Panc1 (cell line): Measurements from ENCODE around the gene BTBD9. TPM values are rescaled to one million over a fixed set of nuclear protein-coding genes. Genes with fewer than 3 reads are reported as not detected.

Source experiments
- ATAC-seq: fragments of 200-7000 bp; cut with Tn5 transposase; 2 replicates; pipeline ENCODE4 v1.9.1; 2020; ENCODE audit warnings: mild to moderate bottlenecking, moderate library complexity
- BruUV-seq: library from RNA; stranded (reverse); fragments of 400-500 nt; replicated peaks from 2 replicates; lab custom pipeline; 2021; lab: Mats Ljungman, UMichigan
- CTCF ChIA-PET: fragments of 300-600 bp; sonication (Branson Sonifier 250); formaldehyde crosslinking; loops from one replicate; lab custom pipeline; 2022; ENCODE audit warnings: antibody characterized with exemption; lab: Charles Lee
- POLR2A ChIA-PET: fragments of 300-600 bp; sonication (Branson Sonifier 250); formaldehyde crosslinking; loops from one replicate; lab custom pipeline; 2022; ENCODE audit warnings: antibody characterized with exemption; lab: Charles Lee
- DNase-seq: peaks from one replicate; pipeline ENCODE4 v3.0.0-alpha.2; 2010; ENCODE audit warnings: low read depth, low spot score
- H3K27ac ChIP-seq: 2 replicates; pipeline ENCODE4 v1.5.1; 2011; ENCODE audit warnings: mild to moderate bottlenecking, low read length, inconsistent platforms
- H3K27me3 ChIP-seq: fragments of 200-500 bp; sonication (Bioruptor generic); 2 replicates; pipeline ENCODE4 v1.6.0; 2014; ENCODE audit warnings: low read length, inconsistent platforms; ENCODE audit not compliant: control insufficient read depth, insufficient read depth
- H3K36me3 ChIP-seq: fragments of 200-500 bp; sonication (Bioruptor generic); 2 replicates; pipeline ENCODE4 v1.5.1; 2014; ENCODE audit warnings: inconsistent platforms, mild to moderate bottlenecking, low read length, moderate library complexity; ENCODE audit not compliant: control insufficient read depth, insufficient read depth
- H3K4me1 ChIP-seq: 2 replicates; pipeline ENCODE4 v1.5.1; 2011; ENCODE audit warnings: inconsistent platforms, mild to moderate bottlenecking, low read length, moderate library complexity; ENCODE audit not compliant: control insufficient read depth, insufficient read depth
- H3K4me3 ChIP-seq, 2 experiments: 2 replicates each; pipeline ENCODE4 v1.5.1; 2011 to 2012; ENCODE audit warnings: low read depth in 2 of 2, low read length in 2 of 2, mild to moderate bottlenecking in 2 of 2, inconsistent platforms in 1 of 2, moderate library complexity in 1 of 2
- H3K9me3 ChIP-seq: fragments of 200-500 bp; sonication (Bioruptor generic); 2 replicates; pipeline ENCODE4 v1.5.1; 2014; ENCODE audit warnings: low read depth, mild to moderate bottlenecking, inconsistent platforms, low read length, moderate library complexity; ENCODE audit not compliant: control insufficient read depth, insufficient read depth
- POLR2AphosphoS5 ChIP-seq: IDR thresholded peaks from 2 replicates; pipeline ENCODE4 v1.6.1; 2012; ENCODE audit warnings: mild to moderate bottlenecking, low read depth, low read length, moderate library complexity
- SIN3A ChIP-seq: IDR thresholded peaks from 2 replicates; pipeline ENCODE4 v1.6.1; 2012; ENCODE audit warnings: low read depth, mild to moderate bottlenecking, low read length, moderate library complexity, borderline replicate concordance; ENCODE audit not compliant: insufficient read depth
- TCF7L2 ChIP-seq: IDR thresholded peaks from 2 replicates; pipeline ENCODE4 v1.6.1; 2011; ENCODE audit warnings: mild to moderate bottlenecking, low read depth, low read length, inconsistent platforms
- in situ Hi-C: cut with HindIII; loops from 2 replicates; pipeline ENCODE4 v1.10.0; 2016; ENCODE audit warnings: low sequenced_read_pairs, low pct_unique_long_range_greater_than_20kb
- intact Hi-C: fragments of 100-400 bp; cut with micrococcal nuclease; formaldehyde crosslinking; loops from one replicate; pipeline ENCODE4 v1.10.0; 2022; ENCODE audit not compliant: unreplicated experiment
- total RNA-seq: library from RNA; stranded (reverse); gene quantifications from one replicate; pipeline ENCODE4 v1.2.1, GENCODE V29; 2021; ENCODE audit not compliant: unreplicated experiment
- TF ChIP-seq, protein P1 (sequence below), 2 experiments: IDR thresholded peaks; 2 replicates each; pipeline ENCODE4 v1.6.1; 2011 to 2012; ENCODE audit warnings: low read depth in 2 of 2, control low read depth in 1 of 2, low read length in 1 of 2, mild to moderate bottlenecking in 1 of 2, moderate library complexity in 1 of 2; ENCODE audit not compliant: insufficient read depth in 1 of 2
- TF ChIP-seq, protein P2 (sequence below): fragments of 450-650 bp; IDR thresholded peaks from 2 replicates; pipeline ENCODE4 v1.5.1; 2017; ENCODE audit warnings: mild to moderate bottlenecking

Gene BTBD9
- total RNA-seq, 1 experiment from 2014 or later: 12.8 TPM

DNA sequence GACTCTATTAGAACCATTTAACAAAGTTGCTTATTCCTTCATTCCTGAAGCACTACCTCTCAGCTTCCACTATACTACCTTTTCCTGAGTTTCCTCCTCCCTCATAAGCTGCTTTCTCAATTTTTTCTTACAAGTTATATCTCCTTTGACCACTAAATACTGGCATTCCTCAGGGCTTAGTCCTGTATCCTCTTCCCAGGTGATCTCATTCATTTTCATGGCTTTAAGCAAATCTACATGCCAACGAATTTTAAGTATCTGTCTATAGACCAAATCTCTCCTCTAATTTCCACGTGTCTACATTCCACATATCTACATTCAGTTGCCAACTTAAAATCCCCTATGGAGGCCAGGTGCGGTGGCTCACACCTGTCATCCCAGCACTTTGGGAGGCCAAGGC lies 134.7 kb downstream of the BTBD9 start:
- H3K27ac ChIP-seq: no peak overlapping the region
- in situ Hi-C loops: no loop called here
- ChIA-PET POLR2A (no interaction called here), CTCF (no interaction called here)
- intact Hi-C loops: no loop called here
- no peak for DNase-seq
- BruUV-seq: no TSS peak
- no peak overlapping the region for H3K4me3 ChIP-seq
- TF ChIP-seq, protein P1, sequence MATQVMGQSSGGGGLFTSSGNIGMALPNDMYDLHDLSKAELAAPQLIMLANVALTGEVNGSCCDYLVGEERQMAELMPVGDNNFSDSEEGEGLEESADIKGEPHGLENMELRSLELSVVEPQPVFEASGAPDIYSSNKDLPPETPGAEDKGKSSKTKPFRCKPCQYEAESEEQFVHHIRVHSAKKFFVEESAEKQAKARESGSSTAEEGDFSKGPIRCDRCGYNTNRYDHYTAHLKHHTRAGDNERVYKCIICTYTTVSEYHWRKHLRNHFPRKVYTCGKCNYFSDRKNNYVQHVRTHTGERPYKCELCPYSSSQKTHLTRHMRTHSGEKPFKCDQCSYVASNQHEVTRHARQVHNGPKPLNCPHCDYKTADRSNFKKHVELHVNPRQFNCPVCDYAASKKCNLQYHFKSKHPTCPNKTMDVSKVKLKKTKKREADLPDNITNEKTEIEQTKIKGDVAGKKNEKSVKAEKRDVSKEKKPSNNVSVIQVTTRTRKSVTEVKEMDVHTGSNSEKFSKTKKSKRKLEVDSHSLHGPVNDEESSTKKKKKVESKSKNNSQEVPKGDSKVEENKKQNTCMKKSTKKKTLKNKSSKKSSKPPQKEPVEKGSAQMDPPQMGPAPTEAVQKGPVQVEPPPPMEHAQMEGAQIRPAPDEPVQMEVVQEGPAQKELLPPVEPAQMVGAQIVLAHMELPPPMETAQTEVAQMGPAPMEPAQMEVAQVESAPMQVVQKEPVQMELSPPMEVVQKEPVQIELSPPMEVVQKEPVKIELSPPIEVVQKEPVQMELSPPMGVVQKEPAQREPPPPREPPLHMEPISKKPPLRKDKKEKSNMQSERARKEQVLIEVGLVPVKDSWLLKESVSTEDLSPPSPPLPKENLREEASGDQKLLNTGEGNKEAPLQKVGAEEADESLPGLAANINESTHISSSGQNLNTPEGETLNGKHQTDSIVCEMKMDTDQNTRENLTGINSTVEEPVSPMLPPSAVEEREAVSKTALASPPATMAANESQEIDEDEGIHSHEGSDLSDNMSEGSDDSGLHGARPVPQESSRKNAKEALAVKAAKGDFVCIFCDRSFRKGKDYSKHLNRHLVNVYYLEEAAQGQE (IDR thresholded peaks at IDR 0.05; ENCODE audit: insufficient read depth in 1 of 2, low read depth in 2 of 2, low read length in 1 of 2): no peak
- no peak for TF ChIP-seq SIN3A
- TF ChIP-seq, protein P2, sequence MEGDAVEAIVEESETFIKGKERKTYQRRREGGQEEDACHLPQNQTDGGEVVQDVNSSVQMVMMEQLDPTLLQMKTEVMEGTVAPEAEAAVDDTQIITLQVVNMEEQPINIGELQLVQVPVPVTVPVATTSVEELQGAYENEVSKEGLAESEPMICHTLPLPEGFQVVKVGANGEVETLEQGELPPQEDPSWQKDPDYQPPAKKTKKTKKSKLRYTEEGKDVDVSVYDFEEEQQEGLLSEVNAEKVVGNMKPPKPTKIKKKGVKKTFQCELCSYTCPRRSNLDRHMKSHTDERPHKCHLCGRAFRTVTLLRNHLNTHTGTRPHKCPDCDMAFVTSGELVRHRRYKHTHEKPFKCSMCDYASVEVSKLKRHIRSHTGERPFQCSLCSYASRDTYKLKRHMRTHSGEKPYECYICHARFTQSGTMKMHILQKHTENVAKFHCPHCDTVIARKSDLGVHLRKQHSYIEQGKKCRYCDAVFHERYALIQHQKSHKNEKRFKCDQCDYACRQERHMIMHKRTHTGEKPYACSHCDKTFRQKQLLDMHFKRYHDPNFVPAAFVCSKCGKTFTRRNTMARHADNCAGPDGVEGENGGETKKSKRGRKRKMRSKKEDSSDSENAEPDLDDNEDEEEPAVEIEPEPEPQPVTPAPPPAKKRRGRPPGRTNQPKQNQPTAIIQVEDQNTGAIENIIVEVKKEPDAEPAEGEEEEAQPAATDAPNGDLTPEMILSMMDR: no peak
- no peak for ATAC-seq
- H3K4me1 ChIP-seq: no peaks in the 10 kb centered on the region
- H3K9me3 ChIP-seq: no peaks in the 10 kb centered on the region
- no peaks in the 10 kb centered on the region for H3K36me3 ChIP-seq
- H3K27me3 ChIP-seq: no peaks in the 10 kb centered on the region

DNA sequence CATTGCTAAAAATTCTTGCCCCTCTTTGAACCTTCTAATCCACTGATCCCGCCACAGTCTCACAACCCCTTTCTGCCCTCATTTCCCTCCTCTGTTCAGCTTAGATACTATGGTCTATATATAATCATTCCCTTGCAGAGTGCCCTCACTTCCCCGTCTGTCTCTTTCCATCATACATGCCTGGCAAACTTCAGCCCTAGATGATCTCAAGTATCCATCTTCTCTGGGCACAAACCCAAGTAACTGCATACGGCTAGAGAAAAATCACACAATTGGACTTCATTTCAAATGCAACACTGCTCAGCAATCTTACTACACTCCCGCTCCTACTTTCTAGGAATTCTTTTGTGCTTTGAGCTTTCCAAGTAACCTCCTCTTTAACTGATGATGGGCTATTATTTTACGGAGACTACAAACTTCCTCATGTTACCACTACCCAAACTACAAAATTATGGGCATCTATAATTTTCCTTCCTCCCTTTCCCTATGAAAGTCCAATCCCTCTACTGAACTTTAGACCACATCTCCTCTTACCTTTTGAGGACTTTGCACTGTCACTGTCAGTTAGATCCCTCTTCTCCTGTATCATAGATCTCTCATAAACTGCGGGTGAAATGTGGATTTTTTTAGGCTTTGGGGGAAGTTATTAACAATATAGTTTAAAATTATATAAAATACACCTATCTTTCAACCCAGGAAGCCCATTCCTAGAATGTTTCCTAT lies 135.6 kb downstream of the BTBD9 start:
- no TSS peak for BruUV-seq
- Histone ChIP-seq H3K36me3 (no peaks in the 10 kb centered on the region), H3K9me3 (no peaks in the 10 kb centered on the region), H3K4me3 (no peak overlapping the region), H3K4me1 (no peaks in the 10 kb centered on the region), H3K27ac (no peak overlapping the region), H3K27me3 (no peaks in the 10 kb centered on the region)
- ChIA-PET CTCF (no interaction called here), POLR2A (no interaction called here)
- no peak for DNase-seq
- intact Hi-C loops: no loop called here
- no peak for ATAC-seq
- in situ Hi-C loops: no loop called here
- TF ChIP-seq POLR2AphosphoS5 (no peak), TCF7L2 (no peak), SIN3A (no peak)
- TF ChIP-seq, protein P2: no peak
- TF ChIP-seq, protein P1 (IDR thresholded peaks at IDR 0.05; ENCODE audit: insufficient read depth in 1 of 2, low read depth in 2 of 2, low read length in 1 of 2): no peak
